ENCODE measurements around the gene HAUS5. TPM values are rescaled to one million over a fixed set of nuclear protein-coding genes. Genes with fewer than 3 reads are reported as not detected.

The HAUS5 gene
- total RNA-seq, 1 experiment from 2014 or later, result 32.9 TPM

DNA sequence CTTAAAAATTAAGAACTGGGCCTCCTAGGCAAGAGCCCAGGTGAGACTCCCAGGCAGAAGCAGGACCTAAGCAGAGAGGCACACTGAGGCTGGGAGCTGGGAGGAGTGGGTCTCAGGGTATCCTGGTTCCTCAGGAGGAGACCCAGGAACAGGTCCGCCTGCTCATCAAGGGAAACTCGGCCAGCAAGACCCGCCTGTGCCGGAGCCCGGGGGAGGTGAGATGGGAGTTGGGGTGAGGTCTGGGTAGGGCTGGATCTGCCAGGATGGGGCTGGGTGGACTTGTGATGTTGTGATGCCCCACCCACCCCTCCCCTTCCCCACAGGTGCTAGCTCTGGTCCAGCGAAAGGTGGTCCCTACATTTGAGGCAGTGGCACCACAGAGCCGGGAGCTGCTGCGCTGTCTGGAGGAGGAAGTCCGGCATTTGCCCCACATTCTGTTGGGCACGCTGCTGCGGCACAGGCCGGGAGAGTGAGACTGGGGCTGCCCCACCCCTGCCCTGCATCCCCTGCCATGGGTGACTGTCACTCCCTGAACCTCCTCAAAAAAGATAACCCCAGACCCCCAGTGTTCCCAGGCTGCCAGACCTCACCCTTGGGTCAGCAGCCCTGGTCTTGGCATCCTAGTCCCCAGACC is 6.9 kb downstream of the HAUS5 start:
- Histone ChIP-seq H3K27me3 (ENCODE audit: insufficient read depth, low read length) (no peaks in the 10 kb centered on the region), H3K4me1 (ENCODE audit: insufficient read depth, low read length) (no peaks in the 10 kb centered on the region), H2BK15ac (ENCODE audit: low read depth, low read length) (no peak overlapping the region), H3K23me2 (ENCODE audit: insufficient read length, low read depth, low read length, poor library complexity, severe bottlenecking) (no peaks in the 10 kb centered on the region), H3K4me2 (ENCODE audit: insufficient read depth, insufficient read length, low read length) (no peak overlapping the region), H3K9me3 (ENCODE audit: control insufficient read depth, low read depth, low read length) (no peaks in the 10 kb centered on the region), H3K79me1 (ENCODE audit: insufficient read depth, low read depth, low read length, poor library complexity, severe bottlenecking) (no peaks in the 10 kb centered on the region), H2AFZ (ENCODE audit: low read length) (no peak overlapping the region), H2BK120ac (ENCODE audit: low read depth, low read length, poor library complexity, severe bottlenecking) (no peak overlapping the region), H2BK20ac (ENCODE audit: low read depth, low read length, poor library complexity, severe bottlenecking) (no peak overlapping the region), H4K8ac (replicated peaks; ENCODE audit: insufficient read length, low read depth, low read length) (no peak overlapping the region), H4K20me1 (ENCODE audit: control insufficient read depth, insufficient read depth, insufficient read length) (no peaks in the 10 kb centered on the region), H3K27ac (ENCODE audit: insufficient read length, low read depth, low read length) (no peak overlapping the region), H4K91ac (ENCODE audit: insufficient read length, low read depth, low read length) (no peak overlapping the region), H3K79me2 (ENCODE audit: insufficient read depth, low read length) (no peaks in the 10 kb centered on the region), H2BK5ac (ENCODE audit: insufficient read length, low read length) (no peak overlapping the region), H3K56ac (ENCODE audit: insufficient read length, low read depth, low read length) (no peak overlapping the region), H3K18ac (ENCODE audit: insufficient read length, low read depth, low read length) (no peak overlapping the region), H3K9ac (ENCODE audit: extremely low read depth, insufficient read length, low read length) (no peak overlapping the region), H3T11ph (ENCODE audit: low read length) (no peak overlapping the region), H3K23ac (ENCODE audit: insufficient read length, low read depth, low read length) (no peak overlapping the region), H2BK12ac (ENCODE audit: insufficient read length, low read depth, low read length) (no peak overlapping the region), H3K14ac (ENCODE audit: insufficient read depth, low read length) (no peak overlapping the region), H4K5ac (ENCODE audit: insufficient read length, low read depth, low read length) (no peak overlapping the region), H2AK5ac (ENCODE audit: insufficient read length, low read length) (no peak overlapping the region), H3K4ac (ENCODE audit: low read depth, low read length) (no peak overlapping the region)
- Mint-ChIP-seq H3K4me3 (no peak overlapping the region), H3K9me3 (no peaks in the 10 kb centered on the region), H3K27me3 (ENCODE audit: low read depth) (no peaks in the 10 kb centered on the region; the same call in 1 of the 2 replicates), H3K36me3 (ENCODE audit: insufficient read depth in 1 of 3, low read depth in 3 of 3) (peaks cover 11 to 53% (median 40%) of the 10 kb centered on the region in 3 experiments; a peak in 6 of 7 replicates), H3K4me1 (no peaks in the 10 kb centered on the region), H3K27ac (no peak overlapping the region)
- WGBS (ENCODE audit: extremely low coverage, insufficient read length, low lambda C conversion rate), result no CpG with 5 or more reads among the region's 12 CpGs
- TF ChIP-seq, protein P1, sequence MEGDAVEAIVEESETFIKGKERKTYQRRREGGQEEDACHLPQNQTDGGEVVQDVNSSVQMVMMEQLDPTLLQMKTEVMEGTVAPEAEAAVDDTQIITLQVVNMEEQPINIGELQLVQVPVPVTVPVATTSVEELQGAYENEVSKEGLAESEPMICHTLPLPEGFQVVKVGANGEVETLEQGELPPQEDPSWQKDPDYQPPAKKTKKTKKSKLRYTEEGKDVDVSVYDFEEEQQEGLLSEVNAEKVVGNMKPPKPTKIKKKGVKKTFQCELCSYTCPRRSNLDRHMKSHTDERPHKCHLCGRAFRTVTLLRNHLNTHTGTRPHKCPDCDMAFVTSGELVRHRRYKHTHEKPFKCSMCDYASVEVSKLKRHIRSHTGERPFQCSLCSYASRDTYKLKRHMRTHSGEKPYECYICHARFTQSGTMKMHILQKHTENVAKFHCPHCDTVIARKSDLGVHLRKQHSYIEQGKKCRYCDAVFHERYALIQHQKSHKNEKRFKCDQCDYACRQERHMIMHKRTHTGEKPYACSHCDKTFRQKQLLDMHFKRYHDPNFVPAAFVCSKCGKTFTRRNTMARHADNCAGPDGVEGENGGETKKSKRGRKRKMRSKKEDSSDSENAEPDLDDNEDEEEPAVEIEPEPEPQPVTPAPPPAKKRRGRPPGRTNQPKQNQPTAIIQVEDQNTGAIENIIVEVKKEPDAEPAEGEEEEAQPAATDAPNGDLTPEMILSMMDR (conservative IDR thresholded peaks at IDR 0.05), result no peak
- no peak for DNase-seq

All from H9 (cell line).